Measurements from ENCODE around the gene MGARP. TPM values are rescaled to one million over a fixed set of nuclear protein-coding genes. Genes with fewer than 3 reads are reported as not detected.

The MGARP gene
- total RNA-seq, 1 donor from 2014 or later: 0.22 TPM

DNA sequence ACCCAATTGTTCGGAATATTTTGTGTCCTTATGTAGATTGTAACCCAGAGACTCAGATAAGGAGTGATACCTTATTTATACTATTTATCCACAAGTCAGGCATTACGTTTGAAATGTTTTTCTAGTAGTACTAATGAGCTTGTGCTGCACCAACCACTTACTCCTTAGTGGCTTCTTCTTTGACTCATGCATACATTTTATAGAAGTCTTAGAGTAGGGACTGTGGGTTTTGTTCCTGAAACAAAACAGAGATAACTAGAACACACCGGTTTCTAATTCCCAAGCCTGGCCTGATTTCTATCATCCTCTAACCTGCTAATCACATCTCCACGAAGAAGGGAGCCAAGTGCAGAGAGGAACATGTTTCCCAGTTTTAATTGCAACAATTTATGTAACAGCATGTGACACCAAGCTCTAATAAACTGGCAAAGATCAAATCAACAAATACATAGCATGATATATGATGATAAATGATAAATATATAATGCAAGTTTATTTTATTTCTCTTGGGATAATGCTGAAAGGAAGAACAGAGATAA lies 32.3 kb downstream of the MGARP start:
- TF ChIP-seq, protein P1, sequence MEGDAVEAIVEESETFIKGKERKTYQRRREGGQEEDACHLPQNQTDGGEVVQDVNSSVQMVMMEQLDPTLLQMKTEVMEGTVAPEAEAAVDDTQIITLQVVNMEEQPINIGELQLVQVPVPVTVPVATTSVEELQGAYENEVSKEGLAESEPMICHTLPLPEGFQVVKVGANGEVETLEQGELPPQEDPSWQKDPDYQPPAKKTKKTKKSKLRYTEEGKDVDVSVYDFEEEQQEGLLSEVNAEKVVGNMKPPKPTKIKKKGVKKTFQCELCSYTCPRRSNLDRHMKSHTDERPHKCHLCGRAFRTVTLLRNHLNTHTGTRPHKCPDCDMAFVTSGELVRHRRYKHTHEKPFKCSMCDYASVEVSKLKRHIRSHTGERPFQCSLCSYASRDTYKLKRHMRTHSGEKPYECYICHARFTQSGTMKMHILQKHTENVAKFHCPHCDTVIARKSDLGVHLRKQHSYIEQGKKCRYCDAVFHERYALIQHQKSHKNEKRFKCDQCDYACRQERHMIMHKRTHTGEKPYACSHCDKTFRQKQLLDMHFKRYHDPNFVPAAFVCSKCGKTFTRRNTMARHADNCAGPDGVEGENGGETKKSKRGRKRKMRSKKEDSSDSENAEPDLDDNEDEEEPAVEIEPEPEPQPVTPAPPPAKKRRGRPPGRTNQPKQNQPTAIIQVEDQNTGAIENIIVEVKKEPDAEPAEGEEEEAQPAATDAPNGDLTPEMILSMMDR (IDR thresholded peaks at IDR 0.05; ENCODE audit: unreplicated experiment): no peak
- Mint-ChIP-seq H3K36me3 (ENCODE audit: insufficient read depth) (no peaks in the 10 kb centered on the region), H3K27me3 (no peaks in the 10 kb centered on the region), H3K4me3 (ENCODE audit: low read depth) (no peak overlapping the region), H3K27ac (no peak overlapping the region), H3K9me3 (ENCODE audit: low read depth) (no peaks in the 10 kb centered on the region), H3K4me1 (ENCODE audit: low read depth) (no peaks in the 10 kb centered on the region)
- DNase-seq (ENCODE audit: low spot score, unreplicated experiment): no peak

DNA sequence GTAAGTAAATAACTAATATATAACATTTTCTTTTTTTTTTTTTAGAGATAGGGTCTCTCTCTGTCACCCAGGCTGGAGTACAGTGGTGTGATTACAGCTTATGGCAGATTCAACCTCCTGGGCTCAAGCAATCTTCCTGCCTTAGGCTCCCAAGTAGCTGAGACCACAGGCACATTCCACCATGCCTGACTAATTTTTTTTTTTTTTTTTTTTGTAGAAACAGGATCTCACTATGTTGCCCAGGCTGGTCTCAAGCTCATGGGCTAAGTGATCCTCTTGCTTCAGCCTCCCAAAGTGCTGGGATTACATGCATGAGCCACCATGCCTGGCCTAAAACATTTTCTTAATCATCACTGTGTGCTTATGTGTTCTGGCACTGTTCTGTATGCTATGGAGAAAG lies 32.8 kb downstream of the MGARP start:
- TF ChIP-seq, protein P1 (IDR thresholded peaks at IDR 0.05; ENCODE audit: unreplicated experiment): no peak
- no peak overlapping the region for H3K4me3 Mint-ChIP-seq (ENCODE audit: low read depth)
- no peaks in the 10 kb centered on the region for H3K27me3 Mint-ChIP-seq
- H3K4me1 Mint-ChIP-seq (ENCODE audit: low read depth): no peaks in the 10 kb centered on the region
- no peaks in the 10 kb centered on the region for H3K36me3 Mint-ChIP-seq (ENCODE audit: insufficient read depth)
- DNase-seq (ENCODE audit: low spot score, unreplicated experiment): no peak
- H3K27ac Mint-ChIP-seq: no peak overlapping the region
- no peaks in the 10 kb centered on the region for H3K9me3 Mint-ChIP-seq (ENCODE audit: low read depth)

DNA sequence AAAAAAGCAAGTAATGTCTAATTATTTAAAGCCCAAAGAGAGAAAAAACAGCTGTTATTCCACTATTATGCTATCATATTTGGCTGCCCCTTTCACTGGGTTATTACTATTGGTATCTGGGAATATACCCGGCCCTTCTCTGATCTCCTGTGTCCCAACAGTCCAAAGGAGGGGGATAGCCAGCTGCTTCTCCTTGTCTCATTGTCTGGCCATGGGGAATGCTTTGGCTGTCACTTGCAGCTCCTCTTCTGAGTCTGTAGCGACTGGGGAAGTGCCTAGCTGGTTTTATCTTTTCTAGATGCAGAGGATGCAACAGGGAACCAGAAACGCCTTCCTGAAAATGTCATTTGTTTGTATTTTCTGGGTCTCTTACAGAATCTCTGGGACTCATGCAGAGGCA lies 33.9 kb downstream of the MGARP start:
- Mint-ChIP-seq H3K4me3 (ENCODE audit: low read depth) (no peak overlapping the region), H3K9me3 (ENCODE audit: low read depth) (no peaks in the 10 kb centered on the region), H3K36me3 (ENCODE audit: insufficient read depth) (no peaks in the 10 kb centered on the region), H3K27ac (no peak overlapping the region), H3K4me1 (ENCODE audit: low read depth) (peaks cover under 1% of the 10 kb centered on the region), H3K27me3 (no peaks in the 10 kb centered on the region)
- TF ChIP-seq, protein P1 (IDR thresholded peaks at IDR 0.05; ENCODE audit: unreplicated experiment): no peak
- DNase-seq (ENCODE audit: low spot score, unreplicated experiment): no peak

DNA sequence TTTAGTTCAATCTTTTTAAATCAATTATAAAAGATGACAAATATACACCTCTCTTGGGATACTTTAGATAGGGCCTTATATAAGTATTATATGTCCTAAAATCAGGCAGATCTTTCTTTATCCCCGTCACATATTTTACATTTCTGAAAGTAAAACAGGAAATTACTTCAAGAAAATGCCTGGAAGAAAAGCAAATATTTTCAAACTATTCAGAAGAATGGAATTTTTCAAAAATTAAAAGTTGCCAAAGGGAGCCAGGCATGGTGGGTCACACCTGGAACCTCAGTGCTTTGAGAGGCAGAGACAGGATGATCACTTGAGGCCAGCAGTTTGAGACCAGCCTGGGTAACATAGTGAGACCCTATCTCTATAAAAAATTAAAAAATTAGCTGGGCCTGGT lies 34.4 kb downstream of the MGARP start:
- Mint-ChIP-seq H3K9me3 (ENCODE audit: low read depth) (no peaks in the 10 kb centered on the region), H3K4me1 (ENCODE audit: low read depth) (peaks cover 3% of the 10 kb centered on the region), H3K27me3 (no peaks in the 10 kb centered on the region), H3K27ac (no peak overlapping the region), H3K36me3 (ENCODE audit: insufficient read depth) (no peaks in the 10 kb centered on the region), H3K4me3 (ENCODE audit: low read depth) (no peak overlapping the region)
- no peak for DNase-seq (ENCODE audit: low spot score, unreplicated experiment)
- TF ChIP-seq, protein P1 (IDR thresholded peaks at IDR 0.05; ENCODE audit: unreplicated experiment): no peak

DNA sequence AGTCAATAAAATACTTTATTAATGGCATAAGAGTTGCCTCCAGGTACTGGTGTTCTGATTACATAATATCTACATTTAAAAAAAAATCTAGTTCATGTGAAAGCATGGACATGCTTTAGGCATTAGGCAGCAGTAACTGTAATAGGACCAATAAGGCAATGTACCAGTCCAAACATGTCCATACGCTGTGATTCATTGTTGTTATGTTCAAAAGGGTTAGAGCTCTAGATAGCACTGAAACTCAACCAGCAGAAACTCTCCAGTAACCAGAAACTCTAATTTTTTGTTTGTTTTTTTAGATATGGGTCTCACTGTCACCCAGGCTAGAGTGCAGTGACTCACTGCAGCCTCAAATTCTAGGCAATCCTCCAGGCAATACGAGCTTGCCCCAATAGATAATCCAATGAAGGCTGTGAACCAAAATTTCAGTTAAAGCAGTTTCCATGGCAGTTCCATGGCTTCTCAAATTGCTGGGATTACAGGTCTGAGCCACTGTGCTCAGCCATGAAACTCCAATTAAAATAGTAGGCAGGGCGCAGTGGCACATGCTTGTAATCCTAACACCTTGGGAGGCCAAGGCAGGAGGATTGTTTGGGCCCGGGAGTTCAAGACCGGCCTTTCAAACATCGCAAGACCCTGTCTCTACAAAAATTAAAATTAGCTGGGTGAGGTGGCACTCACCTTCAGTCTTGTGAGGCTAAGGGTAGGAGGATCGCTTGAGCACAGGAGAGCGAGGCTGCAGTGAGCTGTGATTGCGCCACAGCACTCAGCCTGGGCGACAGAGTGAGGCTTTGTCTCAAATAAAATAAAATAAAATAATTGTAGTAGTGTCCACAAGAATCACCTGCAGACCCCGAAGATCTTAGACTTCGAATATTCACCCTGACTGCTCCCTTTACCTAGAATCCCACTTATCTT lies 36.3 kb downstream of the MGARP start:
- no peaks in the 10 kb centered on the region for H3K36me3 Mint-ChIP-seq (ENCODE audit: insufficient read depth)
- H3K27me3 Mint-ChIP-seq: no peaks in the 10 kb centered on the region
- TF ChIP-seq, protein P1 (IDR thresholded peaks at IDR 0.05; ENCODE audit: unreplicated experiment): no peak
- no peak for DNase-seq (ENCODE audit: low spot score, unreplicated experiment)
- H3K4me3 Mint-ChIP-seq (ENCODE audit: low read depth): no peak overlapping the region
- H3K27ac Mint-ChIP-seq: no peak overlapping the region
- peaks cover 6% of the 10 kb centered on the region for H3K4me1 Mint-ChIP-seq (ENCODE audit: low read depth)
- peaks cover 8% of the 10 kb centered on the region for H3K9me3 Mint-ChIP-seq (ENCODE audit: low read depth)
